Esophagus squamous epithelium (tissue), 5 donors: Measurements from ENCODE around the gene FAM3B. TPM values are rescaled to one million over a fixed set of nuclear protein-coding genes. Genes with fewer than 3 reads are reported as not detected.
A peak's percentile ranks its signal among the peaks of the same experiment; 100 is the strongest.

ENCODE experiments used
- DNase-seq: peaks from one replicate; lab custom pipeline; 2025; lab: John Stamatoyannopoulos, UW
- H3K27ac ChIP-seq, 4 donors: fragments of 200-600 bp; sonication (generic); one replicate each; pipeline ENCODE4 v1.5.1; 2016 to 2019; ENCODE audit warnings: mild to moderate bottlenecking in 1 of 4
- H3K27me3 ChIP-seq, 4 donors: fragments of 200-600 bp; sonication (generic); 1 replicate in 3 of 4; 2 replicates in 1 of 4; pipeline versions ENCODE4 v1.5.1 to v1.6.0; 2017 to 2021; ENCODE audit warnings: antibody characterized with exemption in 1 of 4
- H3K36me3 ChIP-seq, 3 donors: fragments of 200-600 bp; sonication (generic); one replicate each; pipeline ENCODE4 v1.5.1; 2016 to 2019
- H3K4me1 ChIP-seq, 3 donors: fragments of 200-600 bp; sonication (generic); one replicate each; pipeline ENCODE4 v1.5.1; 2017 to 2019
- H3K4me3 ChIP-seq, 4 donors: fragments of 200-600 bp; sonication (generic); 1 replicate in 3 of 4; 2 replicates in 1 of 4; pipeline ENCODE4 v1.5.1; 2016 to 2019; ENCODE audit warnings: mild to moderate bottlenecking in 2 of 4, moderate library complexity in 1 of 4
- H3K9me3 ChIP-seq, 3 donors: fragments of 200-600 bp; sonication (generic); one replicate each; pipeline ENCODE4 v1.5.1; 2016 to 2019
- POLR2A ChIP-seq, 4 donors: fragments of 450-650 bp; IDR thresholded peaks; one replicate each; pipeline ENCODE4 v1.6.1; 2017; ENCODE audit warnings: antibody characterized with exemption in 4 of 4, mild to moderate bottlenecking in 4 of 4, moderate library complexity in 3 of 4
- WGBS, 2 donors: methylation state at CpG; one replicate each; pipeline ENCODE4 v1.1.5; 2018; 5-methylcytosine and 5-hydroxymethylcytosine counted together
- intact Hi-C: fragments of 100-400 bp; cut with DNase I; formaldehyde crosslinking; loops from one replicate; pipeline ENCODE4 v1.15.0; 2022
- total RNA-seq, 4 donors: library from RNA; depleted of rRNA; stranded (reverse); fragments of >200 nt; gene quantifications; one replicate each; pipeline ENCODE4 v1.1.0, GENCODE V29; 2016
- TF ChIP-seq, protein P1 (sequence below), 6 experiments: fragments of 450-650 bp in 4 of 6; fragments of 200-600 bp in 2 of 6; sonication (generic) in 2 of 6; IDR thresholded peaks; one replicate each; pipeline ENCODE4 v1.5.1; 2016 to 2019; ENCODE audit warnings: antibody characterized with exemption in 6 of 6, mild to moderate bottlenecking in 4 of 6, moderate library complexity in 4 of 6
- donor health status: DM: yes; HTN: yes; CAD: no.

FAM3B gene
- total RNA-seq, 4 donors from 2014 or later: 14.8 to 83.8 (median 38.6) TPM

DNA sequence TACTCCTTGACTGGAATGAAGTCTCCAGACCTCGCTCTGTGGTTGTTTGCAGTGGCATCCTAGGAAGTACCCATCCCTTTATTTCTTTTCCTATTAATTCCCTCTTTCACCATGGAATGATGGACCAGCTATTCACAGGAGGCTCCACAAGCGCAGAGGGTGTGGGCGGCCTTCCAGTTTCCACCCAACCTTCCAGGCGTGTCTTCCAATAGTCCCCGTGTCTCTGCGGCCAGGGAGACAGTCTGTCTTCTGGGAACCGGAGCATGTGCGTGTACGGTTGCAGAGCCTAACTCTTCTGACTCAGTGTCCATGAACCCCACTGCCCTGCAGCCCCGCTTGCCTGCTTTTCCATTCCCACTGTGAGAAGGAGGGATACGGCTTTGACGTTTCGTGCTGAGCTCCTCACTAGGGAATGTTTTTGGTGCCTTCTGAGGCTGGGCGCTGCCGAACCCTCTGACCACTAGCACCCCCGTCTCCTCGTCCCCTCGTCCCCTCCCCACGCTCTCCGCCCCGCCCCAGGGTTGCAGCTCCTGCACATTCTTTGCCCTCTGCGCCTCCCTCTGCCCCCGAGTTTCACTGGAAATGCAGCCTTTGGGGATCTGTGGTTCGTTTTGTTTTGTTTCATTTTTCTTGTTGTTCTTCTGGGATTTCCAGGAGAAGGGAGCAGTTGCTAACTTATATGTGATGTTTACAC, 26.3 kb upstream of the FAM3B start:
- 60 to 69% methylated on average over 22 to 24 of the region's 24 CpGs for WGBS, 2 donors
- TF ChIP-seq, protein P1, sequence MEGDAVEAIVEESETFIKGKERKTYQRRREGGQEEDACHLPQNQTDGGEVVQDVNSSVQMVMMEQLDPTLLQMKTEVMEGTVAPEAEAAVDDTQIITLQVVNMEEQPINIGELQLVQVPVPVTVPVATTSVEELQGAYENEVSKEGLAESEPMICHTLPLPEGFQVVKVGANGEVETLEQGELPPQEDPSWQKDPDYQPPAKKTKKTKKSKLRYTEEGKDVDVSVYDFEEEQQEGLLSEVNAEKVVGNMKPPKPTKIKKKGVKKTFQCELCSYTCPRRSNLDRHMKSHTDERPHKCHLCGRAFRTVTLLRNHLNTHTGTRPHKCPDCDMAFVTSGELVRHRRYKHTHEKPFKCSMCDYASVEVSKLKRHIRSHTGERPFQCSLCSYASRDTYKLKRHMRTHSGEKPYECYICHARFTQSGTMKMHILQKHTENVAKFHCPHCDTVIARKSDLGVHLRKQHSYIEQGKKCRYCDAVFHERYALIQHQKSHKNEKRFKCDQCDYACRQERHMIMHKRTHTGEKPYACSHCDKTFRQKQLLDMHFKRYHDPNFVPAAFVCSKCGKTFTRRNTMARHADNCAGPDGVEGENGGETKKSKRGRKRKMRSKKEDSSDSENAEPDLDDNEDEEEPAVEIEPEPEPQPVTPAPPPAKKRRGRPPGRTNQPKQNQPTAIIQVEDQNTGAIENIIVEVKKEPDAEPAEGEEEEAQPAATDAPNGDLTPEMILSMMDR (IDR thresholded peaks at IDR 0.05): no peak
- no peak for TF ChIP-seq POLR2A (IDR thresholded peaks at IDR 0.05)
- H3K36me3 ChIP-seq: no peaks in the 10 kb centered on the region
- no peaks in the 10 kb centered on the region for H3K9me3 ChIP-seq
- DNase-seq: no peak
- H3K4me1 ChIP-seq: peaks cover 0 to 18% (median 0%) of the 10 kb centered on the region in 3 donors
- peaks cover 0 to 28% (median 0%) of the 10 kb centered on the region in 4 donors for H3K27me3 ChIP-seq
- peak overlapping the region in 2 of 4 donors; percentile 17 to 25 for H3K4me3 ChIP-seq
- intact Hi-C loops: no loop called here
- H3K27ac ChIP-seq: no peak overlapping the region

DNA sequence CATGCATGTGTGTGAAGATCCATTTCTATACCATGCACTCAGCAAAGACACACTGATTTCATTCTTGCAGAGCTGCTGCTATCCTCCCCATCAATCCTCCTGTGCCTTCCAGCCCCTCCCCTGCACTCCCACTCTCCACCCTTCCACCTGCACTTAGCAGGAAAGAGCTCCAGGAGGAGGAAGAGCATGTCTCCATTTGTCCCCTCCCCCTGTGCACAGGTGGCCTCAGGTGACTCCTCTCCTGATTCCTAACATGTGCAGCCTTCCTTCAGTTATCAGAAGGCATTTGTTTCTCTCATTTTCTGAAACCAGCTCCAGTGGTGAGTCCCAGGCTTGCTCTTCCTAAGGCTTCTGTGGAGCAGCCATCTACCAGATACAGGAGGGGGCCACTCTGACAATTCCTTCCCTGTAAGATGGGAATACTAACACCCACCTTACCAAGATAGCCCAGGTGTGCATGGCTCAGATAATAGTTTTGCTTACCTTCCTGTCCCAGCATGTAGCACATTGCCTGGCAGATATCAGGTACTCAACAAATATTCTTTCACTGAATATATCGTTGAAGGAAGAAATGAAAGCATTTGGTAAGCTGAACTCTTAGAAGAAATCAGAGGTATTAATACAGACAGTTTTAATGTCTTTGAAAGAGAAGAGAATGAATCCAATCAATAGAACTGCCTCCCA, 21.9 kb upstream of the FAM3B start:
- Histone ChIP-seq H3K27me3 (peaks cover 0 to 37% (median 0%) of the 10 kb centered on the region in 4 donors), H3K4me3 (no peak overlapping the region), H3K36me3 (no peaks in the 10 kb centered on the region), H3K9me3 (no peaks in the 10 kb centered on the region), H3K27ac (peak overlapping the region; percentile 28 to 80 (median 60)), H3K4me1 (peaks cover 0 to 33% (median 3%) of the 10 kb centered on the region in 3 donors)
- 30 to 58% methylated on average over 1 of the region's 1 CpG for WGBS, 2 donors
- no peak for DNase-seq
- TF ChIP-seq, protein P1 (IDR thresholded peaks at IDR 0.05): no peak
- TF ChIP-seq POLR2A (IDR thresholded peaks at IDR 0.05): no peak
- intact Hi-C loops: no loop called here

DNA sequence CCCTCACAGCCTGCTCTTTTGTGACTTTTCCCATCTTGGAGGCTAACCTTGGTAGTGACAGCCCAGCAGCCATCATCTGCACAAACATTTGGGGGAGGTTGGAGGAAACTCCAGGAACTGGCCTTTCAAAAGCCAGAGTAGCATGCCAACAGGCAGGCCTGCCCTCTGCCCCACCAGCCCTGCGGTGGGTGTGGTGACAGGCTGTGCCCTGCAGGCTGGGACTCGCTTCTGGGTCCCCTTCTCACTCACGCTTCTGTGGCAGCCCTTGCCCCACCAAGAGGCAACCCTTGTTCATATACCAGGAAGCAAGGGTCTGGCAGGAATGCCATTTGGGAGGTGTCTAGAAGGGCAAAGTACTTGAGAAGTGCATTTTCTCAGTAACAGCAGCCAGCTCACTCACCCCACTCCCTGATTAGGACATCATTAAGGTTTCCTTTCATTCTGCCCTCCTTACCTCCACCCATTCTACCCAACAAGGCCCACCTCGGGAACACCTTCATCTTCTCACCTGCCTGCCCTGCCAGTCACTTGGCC, 20.8 kb upstream of the FAM3B start:
- no peak for DNase-seq
- Histone ChIP-seq H3K27ac (peak overlapping the region; percentile 28 to 80 (median 60)), H3K27me3 (peaks cover 0 to 30% (median 0%) of the 10 kb centered on the region in 4 donors), H3K4me3 (no peak overlapping the region), H3K4me1 (peaks cover 0 to 33% (median 3%) of the 10 kb centered on the region in 3 donors), H3K9me3 (no peaks in the 10 kb centered on the region), H3K36me3 (no peaks in the 10 kb centered on the region)
- TF ChIP-seq, protein P1 (IDR thresholded peaks at IDR 0.05): peak in 1 of 6 experiments; percentile 12
- no peak for TF ChIP-seq POLR2A (IDR thresholded peaks at IDR 0.05)
- 30 to 58% methylated on average over 3 to 4 of the region's 4 CpGs for WGBS, 2 donors
- intact Hi-C loops: no loop called here

DNA sequence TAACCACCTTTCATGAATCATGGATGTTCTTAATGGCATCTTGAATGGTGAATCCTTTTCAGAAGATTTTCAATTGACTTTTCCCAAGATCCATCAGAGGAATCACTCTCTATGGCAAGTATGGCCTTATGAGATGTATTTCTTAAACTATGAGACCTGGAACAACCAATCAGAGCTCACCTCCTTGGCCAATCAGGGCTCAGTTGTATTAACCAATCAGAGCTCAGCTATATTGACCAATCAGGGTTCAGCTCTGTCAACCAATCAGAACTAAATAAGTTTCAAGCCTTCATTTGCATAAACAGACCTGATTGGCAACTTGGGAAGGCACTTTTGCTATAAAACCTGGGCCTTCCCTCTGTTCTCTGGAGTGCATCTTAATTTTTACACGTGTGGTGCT, 13.6 kb upstream of the FAM3B start:
- DNase-seq: no peak
- TF ChIP-seq, protein P1 (IDR thresholded peaks at IDR 0.05): no peak
- TF ChIP-seq POLR2A (IDR thresholded peaks at IDR 0.05): no peak
- Histone ChIP-seq H3K4me1 (peaks cover 0 to 9% (median 0%) of the 10 kb centered on the region in 3 donors), H3K9me3 (no peaks in the 10 kb centered on the region), H3K27ac (no peak overlapping the region), H3K4me3 (no peak overlapping the region), H3K27me3 (peaks cover 0 to 3% (median 0%) of the 10 kb centered on the region in 4 donors), H3K36me3 (no peaks in the 10 kb centered on the region)
- intact Hi-C loops: no loop called here
- WGBS, 2 donors: 53 to 75% methylated on average over 1 of the region's 1 CpG
